ENCODE measurements around the gene PPFIA1.
"Not testable (repeated sequence)": the region's sequence is repeated elsewhere in the genome, so short reads cannot be mapped to it uniquely, and the experiment has no call there.

Gene PPFIA1

DNA sequence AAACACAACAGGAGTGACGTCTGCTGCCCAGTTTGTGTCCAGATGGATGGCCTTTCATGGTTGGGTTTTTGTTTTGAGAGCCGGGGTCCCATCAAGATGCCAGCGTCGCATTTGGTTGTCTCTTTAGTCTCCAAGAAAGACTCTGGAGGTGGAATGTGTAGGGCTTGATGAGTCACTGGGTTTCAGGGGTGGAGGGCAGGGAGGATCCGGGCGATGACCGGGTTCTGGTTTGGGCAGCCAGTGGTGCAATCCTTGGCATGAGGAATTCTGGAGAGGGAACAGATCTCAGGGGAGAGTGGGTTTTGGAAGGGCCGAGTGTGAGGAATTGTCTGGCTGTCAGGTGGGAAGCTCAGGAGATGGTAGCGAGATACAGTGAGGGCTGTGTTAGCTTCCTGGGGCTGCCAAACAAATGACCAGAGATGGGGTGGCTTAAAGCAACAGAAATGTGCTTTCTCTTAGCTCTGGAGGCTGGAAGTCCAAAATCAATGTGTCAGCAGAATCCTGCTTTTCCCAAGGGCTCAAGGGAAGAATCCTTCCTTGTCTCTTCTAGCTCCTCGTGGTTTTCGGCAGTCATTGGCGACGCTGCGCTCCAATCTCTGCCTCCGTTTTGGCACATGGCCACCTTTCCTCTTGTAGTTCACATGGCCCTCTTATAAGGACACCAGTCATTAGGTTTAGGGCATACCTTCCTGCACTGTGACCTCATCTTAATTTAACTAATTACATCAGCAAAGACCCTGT, 26.4 kb upstream of the PPFIA1 start:
- no peak for TF ChIP-seq POLR2A (IDR thresholded peaks at IDR 0.05; ENCODE audit: low read depth, low read length)
- DNase-seq (ENCODE audit: insufficient read length, low spot score) (peak; percentile 74), FAIRE-seq (no peak)

- FAIRE-seq (no peak), DNase-seq (ENCODE audit: insufficient read length, low spot score) (peak; percentile 61)
- no peak for TF ChIP-seq POLR2A (IDR thresholded peaks at IDR 0.05; ENCODE audit: low read depth, low read length)
These were observed 25.8 kb upstream of the PPFIA1 start for GRCh38 chr11:70244698-70245097.

DNA sequence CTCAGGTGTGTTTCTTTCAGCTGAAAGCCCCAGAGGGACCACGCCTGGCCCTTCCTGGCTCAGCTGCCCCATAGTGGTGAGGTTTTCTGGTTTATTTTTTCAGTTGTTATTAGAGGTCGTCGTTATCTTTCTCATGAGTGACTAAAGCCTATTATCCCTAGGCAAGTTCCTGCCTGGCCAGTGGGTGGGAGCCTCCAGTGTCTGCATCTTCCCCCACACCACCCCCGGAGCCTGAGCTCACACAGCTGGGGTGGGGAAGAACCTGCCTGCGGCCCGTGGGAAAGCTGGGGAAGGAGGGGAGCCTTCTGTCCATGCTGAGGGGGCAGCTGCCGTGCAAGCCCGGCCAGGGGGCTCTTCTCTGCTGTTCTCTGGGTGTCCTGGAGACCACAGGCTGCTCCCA, 24.3 kb upstream of the PPFIA1 start:
- TF ChIP-seq POLR2A (IDR thresholded peaks at IDR 0.05; ENCODE audit: low read depth, low read length), result no peak
- no peak for FAIRE-seq

DNA sequence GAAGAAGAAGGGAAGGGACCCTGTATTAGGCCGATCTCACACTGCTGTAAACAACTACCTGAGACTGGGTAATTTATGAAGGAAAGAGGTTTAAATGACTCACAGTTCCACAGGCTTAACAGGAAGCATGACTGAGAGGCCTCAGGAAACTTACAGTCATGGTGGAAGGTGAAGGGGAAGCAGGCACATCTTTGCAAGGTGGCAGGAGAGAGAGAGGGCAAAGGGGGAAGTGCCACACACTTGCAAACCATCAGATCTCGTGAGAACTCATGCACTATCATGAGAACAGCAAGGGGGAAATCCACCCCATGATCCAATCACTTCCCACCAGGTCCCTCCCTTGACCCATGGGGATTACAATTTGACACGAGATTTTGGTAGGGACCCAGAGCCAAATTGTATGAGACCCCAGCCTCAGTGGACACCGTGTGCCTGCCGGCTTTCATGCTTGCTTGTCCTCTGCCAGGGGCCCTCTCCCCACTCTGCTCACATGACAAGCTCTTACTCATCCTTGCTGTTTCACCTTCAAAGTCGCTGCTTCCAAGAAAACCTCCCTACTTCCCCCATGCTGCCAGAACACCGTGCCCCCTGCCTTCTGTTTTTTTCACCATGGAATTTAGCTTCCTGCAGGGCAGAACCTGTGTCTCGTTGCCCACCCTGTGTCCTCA, 23.3 kb upstream of the PPFIA1 start:
- no peak for FAIRE-seq
- no peak for DNase-seq (ENCODE audit: insufficient read length, low spot score)
- no peak for TF ChIP-seq POLR2A (IDR thresholded peaks at IDR 0.05; ENCODE audit: low read depth, low read length)

More for the DNA sequence above, 24.3 kb upstream of the PPFIA1 start:
- no peak for DNase-seq (ENCODE audit: insufficient read length, low spot score)

DNA sequence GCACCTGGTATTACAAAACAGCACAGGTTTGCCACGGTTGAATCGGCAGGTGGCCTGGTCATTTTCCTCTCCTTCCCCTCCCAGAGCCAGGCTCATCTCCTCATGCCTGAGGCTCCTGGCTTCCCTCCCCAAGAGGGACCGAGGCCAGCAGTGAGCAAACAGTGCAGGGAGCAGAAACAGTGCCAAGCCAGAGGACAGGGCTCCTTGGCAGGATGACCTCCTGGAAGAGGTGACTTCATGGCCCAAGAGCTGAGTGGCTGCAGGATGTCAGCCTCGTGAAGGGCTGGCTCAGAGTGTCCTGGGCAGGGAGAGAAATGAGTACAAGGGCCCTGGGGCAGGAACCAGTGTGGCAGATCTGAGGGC, 22.8 kb upstream of the PPFIA1 start:
- DNase-seq (ENCODE audit: insufficient read length, low spot score) (no peak), FAIRE-seq (no peak)
- no peak for TF ChIP-seq POLR2A (IDR thresholded peaks at IDR 0.05; ENCODE audit: low read depth, low read length)

GRCh38 chr11:70250876-70251658, 19.4 kb upstream of the PPFIA1 start:
- DNase-seq (ENCODE audit: insufficient read length, low spot score) (no peak), FAIRE-seq (no peak)
- TF ChIP-seq POLR2A (IDR thresholded peaks at IDR 0.05; ENCODE audit: low read depth, low read length), result no peak

- no peak for FAIRE-seq
- no peak for DNase-seq (ENCODE audit: insufficient read length, low spot score)
- TF ChIP-seq POLR2A (IDR thresholded peaks at IDR 0.05; ENCODE audit: low read depth, low read length), result no peak
These were observed 18.7 kb upstream of the PPFIA1 start for GRCh38 chr11:70251659-70252321.

- no peak for DNase-seq (ENCODE audit: insufficient read length, low spot score)
- no peak for FAIRE-seq
- no peak for TF ChIP-seq POLR2A (IDR thresholded peaks at IDR 0.05; ENCODE audit: low read depth, low read length)
These were observed 17.6 kb upstream of the PPFIA1 start for GRCh38 chr11:70252844-70253243.

DNA sequence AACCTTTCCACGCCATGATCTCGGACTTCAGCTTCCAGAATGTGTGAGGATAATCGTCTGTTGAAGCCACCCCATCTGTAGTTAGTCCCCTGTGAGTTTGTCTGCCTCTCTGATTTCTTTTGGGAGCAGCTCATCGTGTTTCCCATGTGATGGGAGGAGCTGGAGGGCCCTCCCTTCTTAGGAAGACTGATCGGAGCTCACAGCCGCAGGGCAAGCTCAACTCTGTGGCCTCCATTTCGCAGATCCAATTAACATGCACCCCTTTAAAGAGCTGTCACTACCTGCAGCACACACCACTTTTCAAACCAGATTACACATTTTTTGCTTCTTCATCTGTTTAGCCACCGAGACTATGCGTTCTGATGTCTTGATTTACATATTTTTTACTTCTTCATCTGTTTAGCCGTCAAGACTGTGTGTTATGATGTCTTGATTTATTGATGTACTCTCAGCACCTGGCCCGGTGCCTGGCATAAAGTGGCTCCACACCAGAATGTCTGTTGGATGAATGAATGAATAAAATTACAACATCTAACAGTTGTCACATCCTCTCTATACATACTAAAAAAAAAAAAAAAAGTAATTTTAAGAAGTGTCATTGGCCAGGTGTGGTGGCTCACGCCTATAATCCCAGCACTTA, 14.9 kb upstream of the PPFIA1 start:
- TF ChIP-seq POLR2A (IDR thresholded peaks at IDR 0.05; ENCODE audit: low read depth, low read length), result no peak
- DNase-seq (ENCODE audit: insufficient read length, low spot score) (no peak), FAIRE-seq (no peak)

DNA sequence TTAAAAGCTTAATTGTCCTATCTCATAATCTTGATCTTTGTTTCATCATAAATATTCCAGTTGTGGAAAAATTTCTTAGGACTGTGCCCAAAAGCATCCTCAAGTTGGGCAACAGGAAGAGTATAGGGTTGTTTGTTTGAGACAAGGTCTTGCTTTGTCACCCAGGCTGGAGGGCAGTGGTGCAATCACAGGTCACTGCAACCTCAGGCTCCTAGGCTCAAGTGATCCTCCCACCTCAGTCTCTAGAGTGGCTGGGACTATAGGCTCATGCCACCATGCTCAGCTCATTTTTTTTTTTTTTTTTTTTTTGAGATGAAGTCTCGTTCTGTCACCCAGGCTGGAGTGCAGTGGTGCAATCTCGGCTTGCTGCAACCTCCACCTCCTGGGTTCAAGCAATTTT, 11.4 kb upstream of the PPFIA1 start:
- not testable (repeated sequence) for DNase-seq (ENCODE audit: insufficient read length, low spot score); FAIRE-seq

DNA sequence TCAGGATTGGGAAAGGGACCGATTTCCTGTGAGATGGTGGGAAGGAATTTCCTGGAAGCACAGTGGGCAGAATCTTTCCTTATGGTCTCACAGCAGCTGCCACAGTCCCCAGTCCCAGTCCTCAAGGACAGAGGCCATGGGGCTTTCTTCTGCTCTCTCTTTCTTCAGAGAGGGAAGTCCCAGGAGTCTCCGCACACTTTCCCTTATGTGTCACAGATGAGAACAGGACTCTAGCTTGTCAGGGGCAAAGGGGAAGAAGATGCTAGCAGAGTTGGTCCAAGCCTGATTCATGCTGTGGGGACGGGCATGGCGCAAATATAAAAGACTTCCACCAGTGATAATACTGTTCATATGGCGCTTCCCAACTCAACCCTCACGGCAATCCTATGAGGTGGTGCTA, 7.5 kb upstream of the PPFIA1 start:
- TF ChIP-seq POLR2A (IDR thresholded peaks at IDR 0.05; ENCODE audit: low read depth, low read length), result no peak
- FAIRE-seq (no peak), DNase-seq (ENCODE audit: insufficient read length, low spot score) (no peak)

- DNase-seq (ENCODE audit: insufficient read length, low spot score) (no peak), FAIRE-seq (no peak)
- no peak for TF ChIP-seq POLR2A (IDR thresholded peaks at IDR 0.05; ENCODE audit: low read depth, low read length)
These were observed 7.1 kb upstream of the PPFIA1 start for GRCh38 chr11:70263363-70263762.

GRCh38 chr11:70265341-70265740, 5.1 kb upstream of the PPFIA1 start:
- FAIRE-seq (no peak), DNase-seq (ENCODE audit: insufficient read length, low spot score) (no peak)
- TF ChIP-seq POLR2A (IDR thresholded peaks at IDR 0.05; ENCODE audit: low read depth, low read length), result no peak
